SU-DHL-6 (cell line): ENCODE measurements around the gene HPS5.

Experiments used
- EZH2phosphoT487 ChIP-seq: fragments of 200-600 bp; sonication (generic), shearing (Covaris generic); conservative IDR thresholded peaks from 2 replicates; pipeline ENCODE4 v1.6.1; 2018; ENCODE audit warnings: mild to moderate bottlenecking, antibody characterized with exemption, low read length, moderate library complexity, mixed read lengths
- TF ChIP-seq, protein P1 (sequence below): fragments of 200-600 bp; sonication (generic); IDR thresholded peaks from one replicate; pipeline ENCODE4 v1.5.1; 2017; ENCODE audit warnings: antibody characterized with exemption, mild to moderate bottlenecking, low read length, moderate library complexity; ENCODE audit not compliant: insufficient read depth, poor library complexity, severe bottlenecking

DNA sequence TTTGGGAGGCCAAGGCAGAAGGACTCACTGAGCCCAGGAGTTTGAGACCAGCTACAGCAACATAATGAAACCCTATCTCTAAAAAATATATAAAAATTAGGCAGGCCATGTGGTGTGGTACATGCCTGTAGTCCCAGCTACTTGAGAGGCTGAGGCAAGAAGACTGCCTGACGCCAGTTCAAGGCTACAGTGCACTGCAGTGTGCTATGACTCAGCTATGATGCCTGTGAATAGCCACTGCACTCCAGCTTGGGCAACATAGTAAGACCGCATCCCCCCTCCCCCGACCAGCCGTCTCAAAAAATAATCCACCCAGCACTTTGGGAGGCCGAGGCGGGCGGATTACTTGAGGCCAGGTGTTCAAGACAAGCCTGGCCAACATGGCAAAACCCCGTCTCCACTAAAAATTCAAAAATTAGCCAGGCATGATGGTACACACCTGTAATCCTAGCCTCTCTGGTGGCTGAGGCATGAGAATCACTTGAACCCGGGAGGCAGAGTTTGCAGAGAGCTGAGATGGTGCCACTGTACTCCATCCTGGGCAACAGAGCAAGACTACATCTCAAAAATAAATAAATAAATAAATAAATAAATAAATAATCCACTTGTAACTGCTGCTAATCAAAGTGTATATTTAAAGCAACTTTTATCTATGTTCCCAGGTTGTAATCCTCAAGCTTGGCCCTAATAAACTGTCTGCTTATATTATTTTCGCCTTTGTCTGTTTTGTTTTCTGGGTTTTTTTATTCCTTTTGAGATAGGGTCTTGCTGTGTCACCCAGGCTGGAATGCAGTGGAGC, 7.8 kb downstream of the HPS5 start:
- TF ChIP-seq, protein P1, sequence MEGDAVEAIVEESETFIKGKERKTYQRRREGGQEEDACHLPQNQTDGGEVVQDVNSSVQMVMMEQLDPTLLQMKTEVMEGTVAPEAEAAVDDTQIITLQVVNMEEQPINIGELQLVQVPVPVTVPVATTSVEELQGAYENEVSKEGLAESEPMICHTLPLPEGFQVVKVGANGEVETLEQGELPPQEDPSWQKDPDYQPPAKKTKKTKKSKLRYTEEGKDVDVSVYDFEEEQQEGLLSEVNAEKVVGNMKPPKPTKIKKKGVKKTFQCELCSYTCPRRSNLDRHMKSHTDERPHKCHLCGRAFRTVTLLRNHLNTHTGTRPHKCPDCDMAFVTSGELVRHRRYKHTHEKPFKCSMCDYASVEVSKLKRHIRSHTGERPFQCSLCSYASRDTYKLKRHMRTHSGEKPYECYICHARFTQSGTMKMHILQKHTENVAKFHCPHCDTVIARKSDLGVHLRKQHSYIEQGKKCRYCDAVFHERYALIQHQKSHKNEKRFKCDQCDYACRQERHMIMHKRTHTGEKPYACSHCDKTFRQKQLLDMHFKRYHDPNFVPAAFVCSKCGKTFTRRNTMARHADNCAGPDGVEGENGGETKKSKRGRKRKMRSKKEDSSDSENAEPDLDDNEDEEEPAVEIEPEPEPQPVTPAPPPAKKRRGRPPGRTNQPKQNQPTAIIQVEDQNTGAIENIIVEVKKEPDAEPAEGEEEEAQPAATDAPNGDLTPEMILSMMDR = no peak
- no peak for TF ChIP-seq EZH2phosphoT487
